CD4-positive, alpha-beta T cell (primary cell): ENCODE results near the gene ATP8A2. TPM values are rescaled to one million over a fixed set of nuclear protein-coding genes. Genes with fewer than 3 reads are reported as not detected.

Experiments
- ATAC-seq: fragments of 200-7000 bp; cut with Tn5 transposase; one replicate; pipeline ENCODE4 v1.10.0; 2022; ENCODE audit warnings: mild to moderate bottlenecking; ENCODE audit not compliant: poor library complexity
- CTCF ChIA-PET: fragments of 350-600 bp; sonication (Branson Sonifier 250); formaldehyde crosslinking; loops from one replicate; lab custom pipeline; 2021; ENCODE audit warnings: antibody characterized with exemption, inconsistent platforms; lab: Charles Lee
- POLR2A ChIA-PET: fragments of 350-600 bp; sonication (Branson Sonifier 250); formaldehyde crosslinking; loops from one replicate; lab custom pipeline; 2021; ENCODE audit warnings: antibody characterized with exemption, inconsistent platforms; lab: Charles Lee
- DNase-seq, 14 experiments: peaks; one replicate each; pipeline ENCODE4 v3.0.0-alpha.2; 2013 to 2020; ENCODE audit warnings: mixed read lengths in 2 of 14
- H3K27ac ChIP-seq, 2 donors: one replicate each; pipeline versions ENCODE4 v1.5.1 to v1.7.0; 2013; ENCODE audit warnings: low read length in 2 of 2, low read depth in 1 of 2, mild to moderate bottlenecking in 1 of 2
- H3K27me3 ChIP-seq, 2 experiments: 1 replicate in 1 of 2; 2 replicates in 1 of 2; pipeline versions ENCODE4 v1.6.1 to v1.7.0; 2013; ENCODE audit warnings: low read length in 2 of 2, control low read depth in 1 of 2, mild to moderate bottlenecking in 1 of 2, moderate library complexity in 1 of 2; ENCODE audit not compliant: insufficient read depth in 2 of 2, control insufficient read depth in 1 of 2
- H3K36me3 ChIP-seq: one replicate; pipeline ENCODE4 v1.6.1; 2013; ENCODE audit warnings: low read length, control low read depth; ENCODE audit not compliant: insufficient read depth
- H3K4me1 ChIP-seq: one replicate; pipeline ENCODE4 v1.6.1; 2013; ENCODE audit warnings: low read length, control low read depth; ENCODE audit not compliant: insufficient read depth
- H3K4me3 ChIP-seq: one replicate; pipeline ENCODE4 v1.5.1; 2013; ENCODE audit warnings: mild to moderate bottlenecking, low read length, moderate library complexity
- H3K9me3 ChIP-seq, 2 experiments: 1 replicate in 1 of 2; 2 replicates in 1 of 2; pipeline versions ENCODE4 v1.6.1 to v1.7.0; 2013; ENCODE audit warnings: low read length in 2 of 2, mild to moderate bottlenecking in 2 of 2, control low read depth in 1 of 2, moderate library complexity in 1 of 2; ENCODE audit not compliant: control insufficient read depth in 1 of 2, insufficient read depth in 1 of 2
- H3K27ac Mint-ChIP-seq: one replicate; pipeline ENCODE4 v1.8.0; 2020; ENCODE audit warnings: mixed read lengths
- H3K27me3 Mint-ChIP-seq: one replicate; pipeline ENCODE4 v1.8.0; 2021; ENCODE audit warnings: mixed read lengths
- H3K36me3 Mint-ChIP-seq: one replicate; pipeline ENCODE4 v1.8.0; 2021; ENCODE audit warnings: low read depth, mixed read lengths
- H3K4me1 Mint-ChIP-seq: one replicate; pipeline ENCODE4 v1.8.0; 2021; ENCODE audit warnings: low read depth, mixed read lengths
- H3K4me3 Mint-ChIP-seq: one replicate; pipeline ENCODE4 v1.8.0; 2020; ENCODE audit warnings: mild to moderate bottlenecking, mixed read lengths
- H3K9me3 Mint-ChIP-seq: one replicate; pipeline ENCODE4 v1.8.0; 2020; ENCODE audit warnings: mixed read lengths
- intact Hi-C, 2 experiments: fragments of 100-400 bp; cut with DNase I in 1 of 2; cut with micrococcal nuclease in 1 of 2; formaldehyde crosslinking; loops; one replicate each; pipeline versions ENCODE4 v1.15.1 to v1.9.0; 2023 to 2025; cut with DNase I, micrococcal nuclease
- total RNA-seq, 174 experiments: library from RNA in 2 of 174; stranded (reverse) in 2 of 174; gene quantifications; one replicate each; pipeline ENCODE4 v1.2.3 and lab custom pipeline; 2021 to 2026
- TF ChIP-seq, protein P1 (sequence below): fragments of 200-600 bp; IDR thresholded peaks from one replicate; pipeline ENCODE4 v1.8.0; 2022; ENCODE audit warnings: antibody characterized with exemption, mild to moderate bottlenecking

ATP8A2 gene
- total RNA-seq, 2 experiments from 2014 or later, result 0.22 to 0.36 TPM

DNA sequence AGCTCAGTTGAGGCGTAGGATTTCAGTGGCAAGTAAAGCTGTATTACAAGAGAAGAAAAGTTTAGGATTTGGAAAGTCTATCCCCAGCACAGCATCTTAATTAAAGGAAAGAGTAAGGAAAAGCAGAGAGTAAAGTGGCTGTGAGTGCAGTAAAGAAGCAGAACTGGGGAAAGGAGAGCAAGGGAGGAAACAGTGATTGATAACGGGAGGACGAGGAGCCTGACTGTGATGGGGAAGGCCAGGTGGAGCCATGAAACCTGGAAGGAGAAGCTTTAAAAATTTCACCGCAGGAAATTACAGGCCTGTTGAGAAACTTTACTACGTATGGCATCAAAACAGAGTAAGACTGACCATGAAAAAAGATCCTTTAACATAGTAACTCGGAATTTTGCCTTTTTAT lies 504.5 kb downstream of the ATP8A2 start:
- POLR2A ChIA-PET, result no interaction called here
- H3K4me1 Mint-ChIP-seq, result peaks cover 76% of the 10 kb centered on the region

DNA sequence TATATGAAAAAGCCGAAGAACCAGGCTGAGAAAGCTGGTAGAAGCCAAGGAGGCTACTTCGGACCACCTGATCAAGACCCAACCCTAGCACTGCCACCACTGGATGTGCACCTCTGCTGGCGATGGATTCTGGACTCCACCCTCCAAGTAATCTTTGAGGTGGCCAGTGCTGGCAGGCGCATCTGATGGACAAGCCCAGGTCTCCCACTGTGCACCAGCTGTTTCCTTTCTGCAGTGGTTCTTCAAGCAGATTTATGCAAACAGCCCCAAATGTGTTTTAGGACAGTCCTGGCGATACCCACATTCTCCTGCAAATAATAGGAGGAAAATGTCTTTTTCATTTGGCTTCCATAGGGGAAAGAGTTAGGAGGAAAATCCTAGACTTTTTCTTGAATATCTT lies 507.7 kb downstream of the ATP8A2 start:
- no peak for DNase-seq
- H3K4me3 Mint-ChIP-seq, result no peak overlapping the region
- ChIA-PET CTCF (no interaction called here), POLR2A (interaction anchor here (1.6 kb wide), 1 partner anchor 22 kb away, joined by 3 read pairs; no protein-coding TSS in a partner anchor)
- peaks cover 75% of the 10 kb centered on the region for H3K4me1 Mint-ChIP-seq
- Histone ChIP-seq H3K4me1 (peaks cover 33% of the 10 kb centered on the region), H3K9me3 (no peaks in the 10 kb centered on the region), H3K36me3 (no peaks in the 10 kb centered on the region), H3K4me3 (no peak overlapping the region), H3K27ac (no peak overlapping the region), H3K27me3 (no peaks in the 10 kb centered on the region)
- no peaks in the 10 kb centered on the region for H3K36me3 Mint-ChIP-seq
- ATAC-seq, result no peak
- intact Hi-C loops, result no loop called here
- H3K27me3 Mint-ChIP-seq, result no peaks in the 10 kb centered on the region
- H3K9me3 Mint-ChIP-seq, result no peaks in the 10 kb centered on the region
- TF ChIP-seq, protein P1, sequence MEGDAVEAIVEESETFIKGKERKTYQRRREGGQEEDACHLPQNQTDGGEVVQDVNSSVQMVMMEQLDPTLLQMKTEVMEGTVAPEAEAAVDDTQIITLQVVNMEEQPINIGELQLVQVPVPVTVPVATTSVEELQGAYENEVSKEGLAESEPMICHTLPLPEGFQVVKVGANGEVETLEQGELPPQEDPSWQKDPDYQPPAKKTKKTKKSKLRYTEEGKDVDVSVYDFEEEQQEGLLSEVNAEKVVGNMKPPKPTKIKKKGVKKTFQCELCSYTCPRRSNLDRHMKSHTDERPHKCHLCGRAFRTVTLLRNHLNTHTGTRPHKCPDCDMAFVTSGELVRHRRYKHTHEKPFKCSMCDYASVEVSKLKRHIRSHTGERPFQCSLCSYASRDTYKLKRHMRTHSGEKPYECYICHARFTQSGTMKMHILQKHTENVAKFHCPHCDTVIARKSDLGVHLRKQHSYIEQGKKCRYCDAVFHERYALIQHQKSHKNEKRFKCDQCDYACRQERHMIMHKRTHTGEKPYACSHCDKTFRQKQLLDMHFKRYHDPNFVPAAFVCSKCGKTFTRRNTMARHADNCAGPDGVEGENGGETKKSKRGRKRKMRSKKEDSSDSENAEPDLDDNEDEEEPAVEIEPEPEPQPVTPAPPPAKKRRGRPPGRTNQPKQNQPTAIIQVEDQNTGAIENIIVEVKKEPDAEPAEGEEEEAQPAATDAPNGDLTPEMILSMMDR, result no peak
- H3K27ac Mint-ChIP-seq, result no peak overlapping the region

More for the DNA sequence above, 504.5 kb downstream of the ATP8A2 start:
- no peaks in the 10 kb centered on the region for H3K36me3 ChIP-seq
- H3K9me3 ChIP-seq, result no peaks in the 10 kb centered on the region
- no peak overlapping the region for H3K27ac ChIP-seq
- H3K4me1 ChIP-seq, result peaks cover 33% of the 10 kb centered on the region
- Mint-ChIP-seq H3K27ac (peak overlapping the region; percentile 78), H3K36me3 (no peaks in the 10 kb centered on the region), H3K4me3 (no peak overlapping the region), H3K9me3 (no peaks in the 10 kb centered on the region), H3K27me3 (no peaks in the 10 kb centered on the region)
- H3K27me3 ChIP-seq, result no peaks in the 10 kb centered on the region
- DNase-seq, result no peak
- TF ChIP-seq, protein P1, result no peak
- no peak for ATAC-seq
- CTCF ChIA-PET, result no interaction called here
- no peak overlapping the region for H3K4me3 ChIP-seq
- intact Hi-C loops, result no loop called here

DNA sequence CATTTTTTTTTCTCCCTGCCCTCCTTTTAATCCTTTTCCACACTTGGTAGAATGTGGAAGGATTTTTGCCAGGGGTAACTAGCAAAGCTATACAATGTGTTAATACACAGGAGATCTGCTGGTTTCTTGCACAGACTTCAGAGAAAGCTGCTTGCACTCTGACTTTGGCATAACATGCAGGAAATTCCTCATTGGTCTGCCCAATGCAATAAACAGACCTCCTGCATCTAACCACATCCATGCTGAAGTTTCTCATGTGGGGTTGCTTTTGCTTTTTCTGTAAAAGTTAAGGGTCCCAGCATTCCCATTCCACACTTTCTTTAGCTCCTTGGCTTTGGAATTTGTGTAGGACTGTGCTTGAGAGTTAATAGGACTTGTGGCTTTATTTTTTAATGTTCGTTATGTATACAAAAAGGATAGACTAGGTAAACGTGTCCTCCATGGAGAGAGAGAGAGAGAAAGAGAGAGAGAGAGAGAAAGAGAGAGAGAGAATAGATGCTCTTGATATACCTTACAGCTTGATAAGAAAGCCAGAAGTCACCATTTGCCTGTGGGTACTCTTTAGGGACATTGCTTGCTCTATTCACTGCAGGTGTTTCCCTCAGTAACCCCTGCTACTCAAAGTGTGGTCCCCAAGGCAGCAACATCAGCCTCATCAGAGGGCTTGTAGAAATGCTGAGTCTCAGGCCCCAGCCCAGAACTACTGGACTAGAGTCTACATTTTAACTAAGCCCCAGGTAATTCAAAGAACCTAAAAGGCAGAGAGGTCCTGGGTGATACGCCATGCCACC lies 509.6 kb downstream of the ATP8A2 start:
- Mint-ChIP-seq H3K4me3 (peak overlapping the region; percentile 51), H3K27ac (peak overlapping the region; percentile 63), H3K36me3 (no peaks in the 10 kb centered on the region), H3K4me1 (peaks cover 56% of the 10 kb centered on the region), H3K9me3 (no peaks in the 10 kb centered on the region), H3K27me3 (no peaks in the 10 kb centered on the region)
- POLR2A ChIA-PET, result interaction anchor here (1.4 to 1.6 kb wide), 2 partner anchors 19 to 20 kb away, joined by 3 read pairs; no protein-coding TSS in a partner anchor
- H3K4me1 ChIP-seq, result peaks cover 25% of the 10 kb centered on the region
- intact Hi-C loops, result no loop called here
- H3K4me3 ChIP-seq, result no peak overlapping the region
- H3K27ac ChIP-seq, result no peak overlapping the region
- H3K9me3 ChIP-seq, result no peaks in the 10 kb centered on the region
- ATAC-seq (peak; percentile 48), DNase-seq (no peak)
- H3K36me3 ChIP-seq, result no peaks in the 10 kb centered on the region
- H3K27me3 ChIP-seq, result no peaks in the 10 kb centered on the region
- CTCF ChIA-PET, result no interaction called here
- TF ChIP-seq, protein P1, result no peak
